Measurements from ENCODE around the gene COCH.

Gene COCH

GRCh38 chr14:30906752-30907658 is 32.6 kb downstream of the COCH start:
- peak; percentile 35; the same call in 1 of the 2 replicates for TF ChIP-seq RAD21 (IDR thresholded peaks at IDR 0.05; ENCODE audit: low read depth)
- no peak for TF ChIP-seq EGR1 (IDR thresholded peaks at IDR 0.05)
- no peak for TF ChIP-seq TAF1 (IDR thresholded peaks at IDR 0.05; ENCODE audit: low read depth)
- no peak for TF ChIP-seq YY1 (IDR thresholded peaks at IDR 0.05; ENCODE audit: low read depth)
- TF ChIP-seq CREB1 (IDR thresholded peaks at IDR 0.05; ENCODE audit: low read depth), result no peak

- TF ChIP-seq RAD21 (IDR thresholded peaks at IDR 0.05; ENCODE audit: low read depth), result no peak
- no peak for TF ChIP-seq TEAD4 (IDR thresholded peaks at IDR 0.05)
- no peak for TF ChIP-seq TCF12 (IDR thresholded peaks at IDR 0.05; ENCODE audit: low read depth)
- no peak for TF ChIP-seq REST (IDR thresholded peaks at IDR 0.05; ENCODE audit: low read depth)
- no peak for TF ChIP-seq EP300 (IDR thresholded peaks at IDR 0.05; ENCODE audit: borderline replicate concordance)
- no peak for TF ChIP-seq YY1 (IDR thresholded peaks at IDR 0.05; ENCODE audit: low read depth)
- TF ChIP-seq MAX (IDR thresholded peaks at IDR 0.05), result no peak
- no peak for TF ChIP-seq ZBTB7A (IDR thresholded peaks at IDR 0.05; ENCODE audit: low read depth)
- no peak for TF ChIP-seq CREB1 (IDR thresholded peaks at IDR 0.05; ENCODE audit: low read depth)
- no peak for TF ChIP-seq CEBPB (IDR thresholded peaks at IDR 0.05)
- TF ChIP-seq TAF1 (IDR thresholded peaks at IDR 0.05; ENCODE audit: low read depth), result no peak
- TF ChIP-seq NFIC (IDR thresholded peaks at IDR 0.05), result no peak
- no peak for TF ChIP-seq USF1 (IDR thresholded peaks at IDR 0.05)
- TF ChIP-seq FOXM1 (IDR thresholded peaks at IDR 0.05; ENCODE audit: borderline replicate concordance, low read depth), result no peak
- no peak for TF ChIP-seq EGR1 (IDR thresholded peaks at IDR 0.05)
Measured at GRCh38 chr14:30907659-30908057, 33.3 kb downstream of the COCH start.

GRCh38 chr14:30908826-30909225 is 34.5 kb downstream of the COCH start:
- TF ChIP-seq TCF12 (IDR thresholded peaks at IDR 0.05; ENCODE audit: low read depth) (no peak), TEAD4 (IDR thresholded peaks at IDR 0.05) (no peak), EGR1 (IDR thresholded peaks at IDR 0.05) (no peak), NFIC (IDR thresholded peaks at IDR 0.05) (no peak), ZBTB7A (IDR thresholded peaks at IDR 0.05; ENCODE audit: low read depth) (no peak), FOXM1 (IDR thresholded peaks at IDR 0.05; ENCODE audit: borderline replicate concordance, low read depth) (no peak), CREB1 (IDR thresholded peaks at IDR 0.05; ENCODE audit: low read depth) (no peak), YY1 (IDR thresholded peaks at IDR 0.05; ENCODE audit: low read depth) (no peak), TAF1 (IDR thresholded peaks at IDR 0.05; ENCODE audit: low read depth) (no peak), CEBPB (IDR thresholded peaks at IDR 0.05) (no peak), EP300 (IDR thresholded peaks at IDR 0.05; ENCODE audit: borderline replicate concordance) (no peak), USF1 (IDR thresholded peaks at IDR 0.05) (no peak), REST (IDR thresholded peaks at IDR 0.05; ENCODE audit: low read depth) (no peak), MAX (IDR thresholded peaks at IDR 0.05) (no peak), RAD21 (IDR thresholded peaks at IDR 0.05; ENCODE audit: low read depth) (no peak)

GRCh38 chr14:30914812-30915211 is 40.5 kb downstream of the COCH start:
- TF ChIP-seq MAX (IDR thresholded peaks at IDR 0.05), result no peak
- no peak for TF ChIP-seq EP300 (IDR thresholded peaks at IDR 0.05; ENCODE audit: borderline replicate concordance)
- TF ChIP-seq REST (IDR thresholded peaks at IDR 0.05; ENCODE audit: low read depth), result no peak
- no peak for TF ChIP-seq EGR1 (IDR thresholded peaks at IDR 0.05)
- no peak for TF ChIP-seq FOXM1 (IDR thresholded peaks at IDR 0.05; ENCODE audit: borderline replicate concordance, low read depth)
- no peak for TF ChIP-seq YY1 (IDR thresholded peaks at IDR 0.05; ENCODE audit: low read depth)
- no peak for TF ChIP-seq USF1 (IDR thresholded peaks at IDR 0.05)
- TF ChIP-seq NFIC (IDR thresholded peaks at IDR 0.05), result no peak
